Heart right ventricle (tissue), 16 donors: ENCODE data around the gene ALPK1. TPM values are rescaled to one million over a fixed set of nuclear protein-coding genes. Genes with fewer than 3 reads are reported as not detected.

ENCODE experiments used
- ATAC-seq, 8 donors: fragments of 200-7000 bp; cut with Tn5 transposase; one replicate each; pipeline ENCODE4 v1.9.1; 2020; ENCODE audit warnings: mild to moderate bottlenecking in 8 of 8, moderate library complexity in 8 of 8, moderate number of reproducible peaks in 1 of 8
- DNase-seq, 2 donors: peaks; one replicate each; pipeline ENCODE4 v3.0.0-alpha.2; 2020
- H3K27ac ChIP-seq, 10 donors: fragments of 200-600 bp; sonication (generic) in 2 of 10; one replicate each; pipeline versions ENCODE4 v1.5.0 to v1.8.0; 2020 to 2022; ENCODE audit warnings: mild to moderate bottlenecking in 3 of 10
- H3K27me3 ChIP-seq, 7 donors: fragments of 200-600 bp; one replicate each; pipeline ENCODE4 v1.8.0; 2021 to 2022; ENCODE audit warnings: mild to moderate bottlenecking in 2 of 7
- H3K36me3 ChIP-seq, 9 donors: fragments of 200-600 bp; sonication (generic) in 1 of 9; one replicate each; pipeline versions ENCODE4 v1.5.0 to v1.8.0; 2020 to 2022; ENCODE audit warnings: mild to moderate bottlenecking in 2 of 9
- H3K4me1 ChIP-seq, 9 donors: fragments of 200-600 bp; sonication (generic) in 1 of 9; one replicate each; pipeline versions ENCODE4 v1.5.0 to v1.8.0; 2020 to 2022; ENCODE audit warnings: mild to moderate bottlenecking in 4 of 9
- H3K4me3 ChIP-seq, 10 donors: fragments of 200-600 bp; sonication (generic) in 2 of 10; one replicate each; pipeline versions ENCODE4 v1.5.0 to v1.8.0; 2020 to 2022; ENCODE audit warnings: mild to moderate bottlenecking in 7 of 10, moderate library complexity in 2 of 10
- H3K9me3 ChIP-seq, 11 donors: fragments of 200-600 bp in 10 of 11; sonication (generic) in 2 of 11; one replicate each; pipeline versions ENCODE4 v1.5.0 to v1.8.0; 2013 to 2022; ENCODE audit warnings: mild to moderate bottlenecking in 2 of 11, control low read depth in 1 of 11, moderate library complexity in 1 of 11
- CTCF ChIP-seq, 9 donors: fragments of 200-600 bp; sonication (generic) in 2 of 9; IDR thresholded peaks; one replicate each; pipeline versions ENCODE4 v1.5.0 to v1.8.0; 2021 to 2022; ENCODE audit warnings: antibody characterized with exemption in 9 of 9, mild to moderate bottlenecking in 5 of 9, moderate library complexity in 1 of 9
- WGBS, 2 donors: extraction: QIAGEN DNeasy Blood & Tissue Kit; methylation state at CpG; one replicate each; pipeline ENCODE4 v1.1.7; 2013; ENCODE audit warnings: inconsistent platforms in 1 of 2; 5-methylcytosine and 5-hydroxymethylcytosine counted together
- intact Hi-C, 10 donors: fragments of 100-400 bp; cut with DNase I; formaldehyde crosslinking; loops; one replicate each; pipeline versions ENCODE4 v1.11.1 to v1.14.2; 2022
- long read RNA-seq, 3 donors: library from polyadenylated mRNA; unstranded; transcript quantifications; one replicate each; pipeline ENCODE4 v2.0.0, GENCODE V29; 2020 to 2021
- polyA plus RNA-seq, 2 donors: library from polyadenylated mRNA; stranded (reverse); fragments of 200-250 nt; gene quantifications; one replicate each; pipeline ENCODE4 v1.2.3, GENCODE V29; 2013
- total RNA-seq, 10 donors: library from RNA; stranded (reverse); fragmentation: NEBNext Ultra II Directional in 3 of 10; extraction: Animal tissue kit (Norgen Biotek cat#: 25700) in 3 of 10; gene quantifications; one replicate each; pipeline versions ENCODE4 v1.2.1 to v1.2.4, GENCODE V29; 2021 to 2023
- donor health status: Arrhythmogenic right ventricular cardiomyopathy.
- donor health status: ischemic (EF 13 %, LVEDD 7.1; RV severe dilation, severe dysfunction).
- donor health status: healthy with polysubstance abuse.
- donor health status: DM: no; HTN: yes; CAD: no.
- donor health status: DM: no; HTN: no; CAD: no.
- donor health status: ischemic (EF 25% LVEDD 6.9; RV normal size, moderate dysfunction).
- donor health status: ischemic (EF 25% LVEDD 5.7; RV mildly dilated, moderate dysfunction).
- donor health status: healthy.
- donor health status: DM: yes; HTN: yes; CAD: no.
- donor health status: Ischemic cardiomyopathy.
- donor health status: ischemic (EF 35%, LVEDD 5.7; RV mildly dilated, moderate dysfunction).
- donor health status: nonischemic (EF 11% LVEDD 7.7; RV severe dilation, severe dysfunction).
- donor health status: DM: yes; HTN: yes; CAD: no.
- donor health status: PGD.
- donor health status: ischemic (EF 29% LVEDD 5.4; RV normal size, mild dysfunction).
- donor health status: nonischemic (EF 23%, LVEDD 6.1; RV moderate dilation, normal function).

Gene ALPK1
- 10 to 100 TPM in 1 of 10 donors, 1 to 10 TPM in 9; 2.4 to 11.0 (median 4.5) TPM for total RNA-seq
- 1 to 10 TPM; 1.1 to 3.9 TPM for polyA plus RNA-seq
- long read RNA-seq, donor 1, partial matches to known transcripts, result 1 of 2 reads
- long read RNA-seq, donor 1, other reads (novel, unspliced or antisense), result 1 of 2 reads
- long read RNA-seq, donor 2, full-length matches to known transcripts, result 1 of 2 reads
- long read RNA-seq, donor 2, partial matches to known transcripts, result 0 of 2 reads
- long read RNA-seq, donor 2, other reads (novel, unspliced or antisense), result 1 of 2 reads
- long read RNA-seq, donor 3, full-length matches to known transcripts, result 1 of 13 reads
- long read RNA-seq, donor 3, partial matches to known transcripts, result 7 of 13 reads
- long read RNA-seq, donor 3, other reads (novel, unspliced or antisense), result 5 of 13 reads

GRCh38 chr4:112296949-112297880 is at the start of gene ALPK1:
TSS of gene ALPK1 (plus strand) at chr4:112297369.
- peak; percentile 91 to 98 (median 97) for ATAC-seq
- Histone ChIP-seq H3K4me3 (peak within 1 kb of the TSS in 9 of 10 donors; percentile 9 to 56 (median 49)), H3K27ac (peak within 1 kb of the TSS in 8 of 10 donors; percentile 8 to 91 (median 56)), H3K9me3 (no peaks in the 10 kb centered on the region), H3K36me3 (peaks cover 0 to 6% (median 0%) of the 10 kb centered on the region in 9 donors), H3K4me1 (peaks cover 0 to 37% (median 12%) of the 10 kb centered on the region in 9 donors), H3K27me3 (no peaks in the 10 kb centered on the region)
- 16 to 22% methylated on average over 4 of the region's 4 CpGs for WGBS, 2 donors
- TF ChIP-seq CTCF (IDR thresholded peaks at IDR 0.05), result no peak
- DNase-seq, result no peak
- intact Hi-C loops, result no loop called here

GRCh38 chr4:112251019-112251643 is 46.0 kb upstream of the ALPK1 start:
- no peak for TF ChIP-seq CTCF (IDR thresholded peaks at IDR 0.05)
- no peak for DNase-seq
- WGBS, 2 donors, result 78 to 81% methylated on average over 3 of the region's 3 CpGs
- H3K9me3 ChIP-seq, result no peaks in the 10 kb centered on the region
- H3K27ac ChIP-seq, result no peak overlapping the region
- intact Hi-C loops, result no loop called here
- H3K4me3 ChIP-seq, result no peak overlapping the region
- H3K36me3 ChIP-seq, result peaks cover 0 to 12% (median 0%) of the 10 kb centered on the region in 9 donors
- H3K4me1 ChIP-seq, result peaks cover 0 to 12% (median 4%) of the 10 kb centered on the region in 9 donors
- no peaks in the 10 kb centered on the region for H3K27me3 ChIP-seq
- ATAC-seq, result peak in 4 of 8 donors; percentile 37 to 79 (median 62)

GRCh38 chr4:112252234-112252633 is 44.9 kb upstream of the ALPK1 start:
- Histone ChIP-seq H3K27me3 (no peaks in the 10 kb centered on the region), H3K4me3 (no peak overlapping the region), H3K27ac (no peak overlapping the region), H3K36me3 (peaks cover 0 to 21% (median 0%) of the 10 kb centered on the region in 9 donors), H3K4me1 (peaks cover 0 to 12% (median 4%) of the 10 kb centered on the region in 9 donors), H3K9me3 (no peaks in the 10 kb centered on the region)
- 38 to 67% methylated on average over 1 of the region's 1 CpG for WGBS, 2 donors
- no peak for TF ChIP-seq CTCF (IDR thresholded peaks at IDR 0.05)
- no peak for DNase-seq
- ATAC-seq, result no peak
- intact Hi-C loops, result no loop called here
